HG03571 (cell line): ENCODE data around the gene TRIM66.

Experiments
- ATAC-seq: cut with Tn5 transposase; IDR thresholded peaks from one replicate; pipeline ENCODE4 v1.9.1; 2021; ENCODE audit not compliant: unreplicated experiment

The TRIM66 gene

DNA sequence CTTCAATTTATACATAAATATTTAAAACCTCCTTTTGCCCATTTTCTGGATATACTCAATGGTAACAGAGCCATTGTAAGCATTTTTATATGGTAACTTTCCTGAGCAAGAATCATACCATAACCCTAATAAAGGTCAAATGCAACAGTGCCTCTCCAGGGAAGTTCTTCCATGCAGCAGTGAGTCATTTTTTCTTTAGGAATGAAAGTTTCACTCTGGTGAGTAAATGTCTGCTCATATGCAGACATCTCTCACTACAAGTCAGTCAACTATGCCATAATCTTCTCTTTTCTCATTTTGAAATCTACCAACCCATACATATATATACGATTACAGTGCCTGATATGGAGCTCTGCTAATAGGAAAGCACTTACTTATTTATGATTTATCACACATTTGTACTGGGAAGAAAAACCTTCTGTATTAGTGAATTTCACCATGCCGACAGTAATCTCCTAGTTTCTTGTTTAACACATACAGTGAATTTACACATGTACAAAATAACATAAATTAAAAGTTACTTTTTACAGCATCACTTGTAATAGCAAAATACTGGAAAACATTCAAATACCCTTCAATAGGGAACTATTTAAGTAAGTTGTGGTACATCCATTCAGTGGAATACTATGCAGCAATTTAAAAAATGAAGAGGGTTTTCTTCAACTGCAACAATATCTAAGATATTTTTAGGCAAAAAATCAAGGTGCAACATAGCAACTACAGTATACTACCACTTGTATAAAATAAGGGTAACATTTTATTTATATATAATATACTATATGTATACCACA is 104.5 kb downstream of the TRIM66 start:
- ATAC-seq = no peak

DNA sequence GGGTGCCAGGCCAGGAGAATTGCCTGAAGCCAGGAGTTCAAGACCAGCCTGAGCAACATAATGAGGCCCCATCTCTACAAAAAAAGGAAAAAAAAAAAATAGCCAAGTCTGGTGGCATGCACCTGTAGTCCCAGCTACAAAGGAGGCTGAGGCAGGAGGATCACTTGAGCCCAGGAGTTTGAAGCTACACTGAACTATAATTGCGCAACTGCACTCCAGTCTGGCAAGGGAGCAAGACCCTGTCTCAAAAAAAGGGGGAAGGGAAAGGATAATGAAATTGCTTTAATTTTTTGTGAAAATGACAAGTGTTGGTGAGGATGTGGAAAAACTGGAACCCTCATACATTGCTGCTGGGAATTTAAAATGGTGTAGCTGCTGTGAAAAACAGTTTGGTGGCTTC is 107.7 kb downstream of the TRIM66 start:
- ATAC-seq = no peak

DNA sequence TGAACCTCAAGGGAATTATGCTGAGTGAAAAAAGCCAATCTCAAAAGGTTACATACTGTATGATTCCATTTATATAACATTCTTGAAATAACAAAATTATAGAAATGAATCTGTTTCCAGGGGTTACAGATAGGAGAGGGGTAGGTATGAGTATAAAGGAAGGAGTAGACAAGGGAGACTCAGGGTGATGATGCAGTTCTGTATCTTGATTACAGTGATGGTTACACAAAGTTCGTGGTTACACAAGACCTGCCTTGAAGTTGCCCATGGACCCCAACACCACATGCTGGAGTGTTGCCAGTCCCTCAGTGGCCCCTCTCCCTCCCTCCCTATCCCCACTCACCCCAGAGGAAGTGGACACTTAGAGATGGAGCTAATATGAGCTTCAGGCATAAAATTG is 108.7 kb downstream of the TRIM66 start:
- no peak for ATAC-seq

DNA sequence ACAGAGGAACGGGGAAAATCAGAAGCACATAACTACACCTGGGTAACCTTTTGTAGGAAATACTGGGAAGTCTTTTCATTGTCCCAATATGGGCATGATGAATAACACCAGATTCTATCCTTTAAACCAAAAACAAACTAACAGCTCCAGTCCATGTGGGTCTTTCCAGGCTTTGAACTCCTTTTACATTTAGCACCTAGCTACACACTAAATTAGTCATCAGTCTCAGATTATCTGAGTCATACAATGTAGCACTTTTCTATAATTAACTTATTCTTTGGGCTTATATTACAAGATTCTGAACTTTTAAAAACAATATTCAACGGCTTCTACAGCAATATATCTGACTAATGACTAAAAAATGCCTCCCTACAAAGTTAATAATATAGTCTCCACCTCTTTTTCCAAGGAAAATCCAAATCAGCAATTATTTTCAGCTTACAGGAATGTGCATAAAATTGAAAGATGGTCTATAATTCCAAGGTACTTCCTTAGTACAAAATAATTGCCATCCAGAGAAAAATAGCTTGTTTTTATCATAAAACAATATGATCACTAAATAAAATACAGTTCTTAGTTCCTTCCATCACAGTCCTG is 114.8 kb downstream of the TRIM66 start:
- ATAC-seq = no peak

DNA sequence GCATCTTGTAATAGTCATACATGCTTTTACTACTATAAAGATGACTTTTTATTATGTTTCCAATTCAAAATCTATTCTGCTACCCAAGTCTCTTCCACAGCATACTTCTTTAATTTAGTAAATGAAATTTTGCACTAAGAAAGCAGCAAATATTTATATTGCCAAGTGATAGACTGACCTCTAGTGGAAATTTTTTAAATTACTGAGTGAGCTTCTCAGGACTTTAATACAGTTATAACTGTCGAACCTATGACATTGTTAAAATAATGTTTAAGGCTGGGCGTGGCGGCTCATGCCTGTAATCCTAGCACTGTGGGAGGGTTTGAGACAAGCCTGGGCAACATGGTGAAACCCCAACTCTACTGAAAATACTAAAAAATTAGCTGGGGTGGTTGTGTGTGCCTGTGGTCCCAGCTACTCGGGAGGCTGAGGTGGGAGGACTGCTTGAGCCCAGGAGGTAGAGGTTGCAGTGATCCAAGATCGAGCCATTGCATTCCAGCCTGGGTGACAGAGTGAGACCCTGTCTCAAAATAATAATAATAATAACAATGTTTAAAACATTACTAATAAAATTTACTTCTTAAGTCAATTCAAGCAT is 115.8 kb downstream of the TRIM66 start:
- no peak for ATAC-seq

DNA sequence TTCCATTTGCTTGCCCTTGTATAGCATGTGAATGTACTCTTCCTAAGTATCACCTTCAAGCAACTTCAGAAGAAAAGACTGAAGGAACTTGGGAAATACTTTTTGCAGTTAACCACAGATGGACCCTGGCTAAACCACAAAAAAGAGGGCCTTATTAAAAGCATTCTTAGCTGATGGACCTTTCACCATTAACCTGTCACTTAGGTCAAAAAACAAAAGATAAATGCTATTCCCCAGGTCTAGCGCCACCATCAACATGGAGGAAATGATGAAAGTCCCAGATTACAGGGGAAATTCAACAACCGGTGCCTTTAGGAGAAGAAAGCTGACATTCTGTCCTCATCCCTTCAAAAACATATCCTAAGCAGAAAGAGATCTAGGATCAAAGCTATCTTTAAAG is 117.9 kb downstream of the TRIM66 start:
- ATAC-seq = no peak
